Adrenal gland (tissue), 12 donors: ENCODE data around the gene SLC29A3. TPM values are rescaled to one million over a fixed set of nuclear protein-coding genes. Genes with fewer than 3 reads are reported as not detected.
"Not testable (repeated sequence)": the region's sequence is repeated elsewhere in the genome, so short reads cannot be mapped to it uniquely, and the experiment has no call there.

Experiments used
- DNase-seq, 7 donors: peaks; one replicate each; pipeline ENCODE4 v3.0.0-alpha.2; 2019 to 2020
- H3K27ac ChIP-seq, 5 donors: fragments of 200-600 bp; sonication (generic) in 4 of 5; 1 replicate in 3 of 5; 2 replicates in 2 of 5; pipeline versions ENCODE4 v1.5.1 to v1.8.0; 2016 to 2020; ENCODE audit warnings: mild to moderate bottlenecking in 1 of 5
- H3K27me3 ChIP-seq: fragments of 200-600 bp; 2 replicates; pipeline ENCODE4 v1.8.0; 2021
- H3K36me3 ChIP-seq, 2 donors: fragments of 200-600 bp; replicated peaks in 1 of 2; 1 replicate in 1 of 2; 2 replicates in 1 of 2; pipeline versions ENCODE4 v1.5.1 to v1.8.0; 2018 to 2022
- H3K4me1 ChIP-seq, 2 donors: fragments of 200-600 bp; replicated peaks in 1 of 2; 1 replicate in 1 of 2; 2 replicates in 1 of 2; pipeline versions ENCODE4 v1.5.1 to v1.8.0; 2018 to 2021
- H3K4me3 ChIP-seq, 4 donors: fragments of 200-600 bp; sonication (generic) in 3 of 4; one replicate each; pipeline ENCODE4 v1.5.1; 2016 to 2018
- H3K9me3 ChIP-seq, 3 donors: fragments of 200-600 bp; sonication (generic) in 1 of 3; replicated peaks in 1 of 3; 1 replicate in 2 of 3; 2 replicates in 1 of 3; pipeline versions ENCODE4 v1.5.1 to v1.8.0; 2016 to 2021
- POLR2A ChIP-seq, 2 donors: fragments of 450-650 bp; IDR thresholded peaks; one replicate each; pipeline ENCODE4 v1.6.1; 2017; ENCODE audit warnings: antibody characterized with exemption in 2 of 2, mild to moderate bottlenecking in 2 of 2, moderate library complexity in 1 of 2
- WGBS, 4 donors: extraction: QIAGEN DNeasy Blood & Tissue Kit in 2 of 4; methylation state at CpG; one replicate each; pipeline versions ENCODE4 v1.1.5 to v1.1.7; 2013 to 2017; 5-methylcytosine and 5-hydroxymethylcytosine counted together
- intact Hi-C, 2 donors: fragments of 100-400 bp; cut with DNase I; formaldehyde crosslinking; loops; one replicate each; pipeline versions ENCODE4 v1.14.1 to v1.15.0; 2022 to 2023
- polyA plus RNA-seq, 3 donors: library from polyadenylated mRNA; stranded (reverse); fragments of 200-250 nt in 2 of 3; fragments of 350-450 nt in 1 of 3; fragmentation: Illumina TruSeq in 1 of 3; extraction: RNeasy Lipid Tissue Mini Kit (QIAGEN cat#74804) in 1 of 3; gene quantifications; one replicate each; pipeline ENCODE4 v1.2.3, GENCODE V29; 2013 to 2014
- total RNA-seq, 9 donors: library from RNA; depleted of rRNA in 4 of 9; stranded (reverse); fragments of >200 nt in 4 of 9; fragments of 120-200 nt in 1 of 9; fragmentation: NEBNext Ultra II Directional in 1 of 9; extraction: Animal tissue kit (Norgen Biotek cat#: 25700) in 1 of 9; gene quantifications; one replicate each; pipeline versions ENCODE4 v1.1.0 to v1.2.4, GENCODE V29; 2013 to 2023
- TF ChIP-seq, protein P1 (sequence below), 6 experiments: fragments of 450-650 bp in 4 of 6; fragments of 200-600 bp in 2 of 6; sonication (generic) in 1 of 6; IDR thresholded peaks; 1 replicate in 5 of 6; 2 replicates in 1 of 6; pipeline versions ENCODE4 v1.5.1 to v1.8.0; 2016 to 2021; ENCODE audit warnings: antibody characterized with exemption in 6 of 6, mild to moderate bottlenecking in 2 of 6, moderate library complexity in 1 of 6
- donor health status: healthy with polysubstance abuse.
- donor health status: Bipolar disorder and iron deficiency.
- donor health status: DM: yes; HTN: yes; CAD: no.
- donor health status: DM: no; HTN: no; CAD: no.
- donor health status: DM: no; HTN: no; CAD: no.
- donor health status: DM: yes; HTN: yes; CAD: no.

The SLC29A3 gene
- total and polyA plus RNA-seq, 12 donors = 1.4 to 19.0 (median 3.9) TPM

DNA sequence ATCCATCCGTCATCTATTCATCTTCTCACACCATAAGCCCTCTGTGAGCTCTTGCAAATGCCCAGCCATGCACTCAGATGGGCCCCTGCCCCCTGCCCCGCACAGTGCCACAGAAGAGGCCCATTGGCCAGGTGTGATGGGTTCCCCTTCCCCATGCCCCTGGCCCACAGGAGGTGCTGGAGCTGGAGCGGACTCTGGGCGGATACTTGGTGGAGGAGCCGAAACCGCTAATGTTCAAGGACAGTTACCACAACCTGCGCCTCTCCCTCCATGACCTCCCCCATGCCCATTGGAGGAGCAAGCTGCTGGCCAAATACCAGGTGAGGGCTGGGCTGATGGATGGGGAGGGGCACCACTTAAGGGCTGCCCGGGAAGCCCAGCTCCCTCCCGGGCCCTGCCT is 23.4 kb upstream of the SLC29A3 start:
- Histone ChIP-seq H3K4me3 (no peak overlapping the region), H3K9me3 (no peaks in the 10 kb centered on the region), H3K36me3 (peaks cover 0 to 36% of the 10 kb centered on the region in 2 donors), H3K4me1 (no peaks in the 10 kb centered on the region), H3K27me3 (no peaks in the 10 kb centered on the region), H3K27ac (no peak overlapping the region)
- 79 to 92% (median 87%) methylated on average over 8 to 9 of the region's 9 CpGs for WGBS, 4 donors
- TF ChIP-seq POLR2A (IDR thresholded peaks at IDR 0.05) = no peak
- TF ChIP-seq, protein P1, sequence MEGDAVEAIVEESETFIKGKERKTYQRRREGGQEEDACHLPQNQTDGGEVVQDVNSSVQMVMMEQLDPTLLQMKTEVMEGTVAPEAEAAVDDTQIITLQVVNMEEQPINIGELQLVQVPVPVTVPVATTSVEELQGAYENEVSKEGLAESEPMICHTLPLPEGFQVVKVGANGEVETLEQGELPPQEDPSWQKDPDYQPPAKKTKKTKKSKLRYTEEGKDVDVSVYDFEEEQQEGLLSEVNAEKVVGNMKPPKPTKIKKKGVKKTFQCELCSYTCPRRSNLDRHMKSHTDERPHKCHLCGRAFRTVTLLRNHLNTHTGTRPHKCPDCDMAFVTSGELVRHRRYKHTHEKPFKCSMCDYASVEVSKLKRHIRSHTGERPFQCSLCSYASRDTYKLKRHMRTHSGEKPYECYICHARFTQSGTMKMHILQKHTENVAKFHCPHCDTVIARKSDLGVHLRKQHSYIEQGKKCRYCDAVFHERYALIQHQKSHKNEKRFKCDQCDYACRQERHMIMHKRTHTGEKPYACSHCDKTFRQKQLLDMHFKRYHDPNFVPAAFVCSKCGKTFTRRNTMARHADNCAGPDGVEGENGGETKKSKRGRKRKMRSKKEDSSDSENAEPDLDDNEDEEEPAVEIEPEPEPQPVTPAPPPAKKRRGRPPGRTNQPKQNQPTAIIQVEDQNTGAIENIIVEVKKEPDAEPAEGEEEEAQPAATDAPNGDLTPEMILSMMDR (IDR thresholded peaks at IDR 0.05) = no peak
- intact Hi-C loops = no loop called here
- no peak for DNase-seq

DNA sequence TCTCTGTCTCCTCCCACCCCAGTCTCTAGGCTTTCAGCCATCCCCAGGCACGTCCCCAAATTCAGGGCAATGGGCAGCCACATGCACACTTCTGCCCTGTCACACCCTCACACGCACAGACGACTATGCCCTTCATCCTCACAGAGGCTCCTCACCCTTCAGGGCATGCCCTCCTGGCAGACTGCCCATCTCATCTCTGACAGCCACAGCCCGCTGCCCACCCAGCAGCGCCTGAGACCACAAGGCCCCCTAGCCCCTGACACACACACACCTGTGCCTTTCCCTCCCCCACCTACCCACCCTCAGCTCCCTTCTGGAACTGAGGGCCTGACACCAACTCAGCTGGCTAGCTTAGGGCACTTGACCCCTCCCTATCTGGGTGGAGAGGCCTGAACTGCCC is 23.0 kb upstream of the SLC29A3 start:
- WGBS, 4 donors = 55 to 66% (median 64%) methylated on average over 5 of the region's 5 CpGs
- H3K4me1 ChIP-seq = no peaks in the 10 kb centered on the region
- no peaks in the 10 kb centered on the region for H3K9me3 ChIP-seq
- TF ChIP-seq POLR2A (IDR thresholded peaks at IDR 0.05) = no peak
- TF ChIP-seq, protein P1 (IDR thresholded peaks at IDR 0.05) = no peak
- intact Hi-C loops = no loop called here
- no peak for DNase-seq
- no peak overlapping the region for H3K27ac ChIP-seq
- H3K4me3 ChIP-seq = no peak overlapping the region
- H3K36me3 ChIP-seq = peaks cover 0 to 35% of the 10 kb centered on the region in 2 donors
- no peaks in the 10 kb centered on the region for H3K27me3 ChIP-seq

DNA sequence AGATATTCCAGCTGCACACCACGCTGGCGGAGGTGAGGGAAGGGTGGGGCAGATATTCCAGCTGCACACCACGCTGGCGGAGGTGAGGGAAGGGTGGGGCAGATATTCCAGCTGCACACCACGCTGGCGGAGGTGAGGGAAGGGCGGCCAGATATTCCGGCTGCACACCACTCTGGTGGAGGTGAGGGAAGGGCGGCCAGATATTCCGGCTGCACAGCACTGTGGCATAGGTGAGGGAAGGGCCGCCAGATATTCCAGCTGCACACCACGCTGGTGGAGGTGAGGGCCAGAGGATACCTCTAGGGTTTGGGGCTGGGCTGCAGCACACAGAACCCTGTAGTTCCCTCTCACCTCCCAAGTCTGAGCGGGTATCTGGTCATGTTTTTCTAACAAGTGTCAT is 22.2 kb upstream of the SLC29A3 start:
- H3K4me3 ChIP-seq, H3K9me3 ChIP-seq, H3K27ac ChIP-seq, intact Hi-C loops, H3K4me1 ChIP-seq, DNase-seq, H3K27me3 ChIP-seq: not testable (repeated sequence)
- peaks cover 0 to 29% of the 10 kb centered on the region in 2 donors for H3K36me3 ChIP-seq
- 80 to 95% (median 90%) methylated on average over 5 to 13 of the region's 13 CpGs for WGBS, 4 donors

DNA sequence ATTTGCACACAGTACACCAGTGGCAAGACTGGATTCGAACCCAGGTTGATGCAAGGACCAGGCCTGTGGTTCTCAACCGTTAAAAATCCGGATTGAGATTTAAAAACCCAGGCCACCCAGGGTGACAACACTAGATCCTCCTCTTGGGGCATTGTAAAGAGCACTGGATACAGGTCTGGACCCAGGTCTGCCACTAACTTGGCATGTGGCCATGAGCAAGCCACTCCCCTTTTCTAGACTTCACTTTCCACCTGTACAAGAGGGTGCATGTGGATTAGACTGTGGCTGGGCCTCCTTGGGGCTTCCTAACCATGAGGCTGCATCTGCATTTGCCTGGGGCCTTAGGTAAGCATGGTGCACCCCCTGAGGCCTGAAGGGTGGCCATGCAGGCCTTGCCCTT is 21.7 kb upstream of the SLC29A3 start:
- no peak for DNase-seq
- Histone ChIP-seq H3K4me1 (no peaks in the 10 kb centered on the region), H3K36me3 (peaks cover 0 to 26% of the 10 kb centered on the region in 2 donors), H3K9me3 (no peaks in the 10 kb centered on the region), H3K27ac (no peak overlapping the region), H3K4me3 (no peak overlapping the region), H3K27me3 (no peaks in the 10 kb centered on the region)
- intact Hi-C loops = no loop called here
- TF ChIP-seq POLR2A (IDR thresholded peaks at IDR 0.05) = no peak
- TF ChIP-seq, protein P1 (IDR thresholded peaks at IDR 0.05) = no peak
- whole genome bisulfite sequencing, 4 donors = 70 to 91% (median 87%) methylated on average over 3 of the region's 3 CpGs

DNA sequence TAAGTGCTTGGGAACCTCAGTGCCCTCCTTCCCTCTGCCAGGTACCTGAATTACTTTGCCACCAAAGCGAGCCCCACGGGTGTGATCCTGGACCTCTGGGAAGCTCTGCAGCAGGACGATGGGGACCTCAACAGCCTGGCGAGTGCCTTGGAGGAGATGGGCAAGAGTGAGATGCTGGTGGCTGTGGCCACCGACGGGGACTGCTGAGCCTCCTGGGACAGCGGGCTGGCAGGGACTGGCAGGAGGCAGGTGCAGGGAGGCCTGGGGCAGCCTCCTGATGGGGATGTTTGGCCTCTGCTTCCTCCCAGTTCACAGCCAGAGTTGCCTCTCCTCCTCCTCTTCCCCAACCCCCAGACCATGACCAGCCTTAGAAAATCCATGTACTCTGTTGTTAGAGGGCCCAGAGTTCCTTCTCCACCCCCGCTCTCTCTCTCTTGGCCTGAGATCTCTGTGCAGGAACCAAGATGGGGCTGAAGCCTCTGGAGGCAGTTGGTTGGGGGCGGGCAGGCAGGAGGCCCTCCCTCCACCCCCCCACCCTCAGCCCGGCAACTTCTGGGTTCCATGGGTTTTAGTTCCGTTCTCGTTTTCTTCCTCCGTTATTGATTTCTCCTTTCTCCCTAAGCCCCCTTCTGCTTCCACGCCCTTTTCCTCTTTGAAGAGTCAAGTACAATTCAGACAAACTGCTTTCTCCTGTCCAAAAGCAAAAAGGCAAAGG is 19.8 kb upstream of the SLC29A3 start:
- no peak for TF ChIP-seq POLR2A (IDR thresholded peaks at IDR 0.05)
- TF ChIP-seq, protein P1 (IDR thresholded peaks at IDR 0.05) = no peak
- 73 to 75% (median 74%) methylated on average over 12 to 14 of the region's 14 CpGs for WGBS, 4 donors
- Histone ChIP-seq H3K27me3 (no peaks in the 10 kb centered on the region), H3K9me3 (no peaks in the 10 kb centered on the region), H3K4me3 (no peak overlapping the region), H3K36me3 (peaks cover 0 to 14% of the 10 kb centered on the region in 2 donors), H3K27ac (no peak overlapping the region), H3K4me1 (no peaks in the 10 kb centered on the region)
- intact Hi-C loops = no loop called here
- DNase-seq = no peak
